AG20443 (cell line): ENCODE measurements around the gene PHOSPHO1.
"Not testable (repeated sequence)": the region's sequence is repeated elsewhere in the genome, so short reads cannot be mapped to it uniquely, and the experiment has no call there.

ENCODE experiments used
- DNase-seq: peaks from one replicate; pipeline ENCODE4 v3.0.0; 2012; ENCODE audit warnings: low spot score, mixed read lengths

PHOSPHO1 gene

DNA sequence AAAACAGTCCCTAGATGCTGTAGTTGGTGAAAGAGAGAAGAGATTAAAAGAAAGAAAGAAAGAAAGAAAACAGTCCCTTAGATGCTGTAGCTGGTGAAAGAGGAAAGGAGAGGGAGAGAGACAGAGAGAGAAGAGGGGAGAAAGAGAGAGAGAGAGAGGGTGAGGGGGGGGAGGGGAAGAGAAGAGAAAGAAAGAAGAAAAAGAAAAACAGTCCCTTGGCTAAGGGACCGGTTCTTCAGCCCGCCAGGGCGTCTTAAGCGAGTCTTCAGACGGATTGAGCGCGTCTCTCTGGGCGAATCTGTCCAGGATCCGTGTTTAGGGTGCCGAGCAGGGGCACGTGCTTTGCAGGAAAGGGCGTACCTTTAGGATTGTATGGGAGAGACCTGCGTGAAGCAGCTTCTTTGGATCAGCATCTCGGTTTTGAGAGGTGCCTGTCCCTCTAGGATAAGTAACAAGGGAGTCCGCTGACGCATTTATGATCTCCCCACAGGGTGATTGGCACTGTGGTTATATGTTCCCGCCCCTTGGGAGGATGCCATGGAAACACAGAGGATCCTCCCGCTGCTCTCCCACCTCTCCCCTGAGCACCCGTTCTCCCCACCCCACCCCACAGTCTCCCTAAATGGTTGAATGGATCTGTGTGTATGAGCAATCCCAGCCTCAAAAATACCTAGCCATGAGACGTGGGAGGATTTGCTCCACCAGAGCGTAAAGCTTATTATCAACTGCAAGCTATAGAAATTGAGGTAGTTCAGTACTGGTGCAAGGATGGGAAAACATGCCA is 36.9 kb downstream of the PHOSPHO1 start:
- DNase-seq, result peak; percentile 47

DNA sequence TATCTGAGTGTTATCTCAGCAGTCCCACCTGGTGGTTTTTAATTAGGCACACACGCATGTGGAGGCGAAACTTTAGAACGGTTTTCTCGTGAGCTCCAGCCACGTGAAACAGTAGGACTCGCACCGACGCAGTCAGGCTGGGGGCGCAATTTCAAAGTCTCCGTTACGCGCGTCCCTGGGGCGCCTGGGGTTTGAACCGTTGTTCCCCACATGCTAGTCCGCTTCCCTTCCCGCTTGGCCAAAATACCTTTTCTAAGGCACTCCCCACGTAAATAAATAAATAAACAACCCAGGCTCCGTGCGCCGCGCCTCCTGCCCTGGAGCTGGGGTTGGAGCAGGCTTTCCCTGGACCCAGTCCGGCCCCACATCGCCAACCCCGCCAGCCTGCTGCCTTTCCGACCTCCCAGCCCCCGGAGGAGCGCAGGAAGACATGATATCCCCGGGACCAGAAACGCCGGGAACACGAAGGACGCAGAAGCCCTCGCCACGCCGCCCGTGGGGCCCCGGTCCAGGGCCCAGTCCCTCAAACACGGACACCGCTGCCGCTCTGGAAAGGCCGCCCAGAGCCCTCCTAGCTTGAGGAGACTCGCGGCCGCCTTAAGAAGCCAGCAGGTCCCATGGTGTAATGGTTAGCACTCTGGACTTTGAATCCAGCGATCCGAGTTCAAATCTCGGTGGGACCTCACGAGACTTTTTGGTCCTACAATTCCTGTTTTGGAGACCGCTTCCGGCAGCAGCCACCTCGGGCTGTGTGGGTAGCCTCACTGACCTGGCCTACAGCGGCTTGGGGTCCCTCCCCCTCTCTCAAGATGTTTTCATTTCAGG is 38.5 kb downstream of the PHOSPHO1 start:
- DNase-seq, result peak; percentile 68

DNA sequence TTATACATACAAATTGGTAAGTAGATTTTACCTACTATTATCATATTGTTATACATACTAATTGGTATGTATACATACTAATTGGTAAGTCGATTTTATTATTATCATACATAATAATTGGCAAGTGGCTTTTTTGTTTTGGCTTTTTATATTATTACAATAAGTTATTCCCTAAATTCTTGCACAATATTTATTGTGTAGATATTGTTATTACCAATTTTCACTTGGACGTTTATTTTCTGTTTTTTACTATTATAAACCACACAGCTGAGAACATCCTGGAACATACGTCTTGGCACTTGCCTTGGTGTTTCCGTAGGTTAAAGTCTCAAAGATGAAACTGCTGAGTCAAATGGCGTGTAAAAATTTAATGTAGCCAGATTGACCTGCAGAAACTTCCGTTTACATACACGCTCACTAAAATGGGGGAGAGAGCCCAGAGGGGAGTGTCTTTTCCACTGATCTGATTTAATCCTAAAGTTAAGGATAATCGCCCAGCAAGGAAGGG is 39.1 kb downstream of the PHOSPHO1 start:
- DNase-seq, result no peak

DNA sequence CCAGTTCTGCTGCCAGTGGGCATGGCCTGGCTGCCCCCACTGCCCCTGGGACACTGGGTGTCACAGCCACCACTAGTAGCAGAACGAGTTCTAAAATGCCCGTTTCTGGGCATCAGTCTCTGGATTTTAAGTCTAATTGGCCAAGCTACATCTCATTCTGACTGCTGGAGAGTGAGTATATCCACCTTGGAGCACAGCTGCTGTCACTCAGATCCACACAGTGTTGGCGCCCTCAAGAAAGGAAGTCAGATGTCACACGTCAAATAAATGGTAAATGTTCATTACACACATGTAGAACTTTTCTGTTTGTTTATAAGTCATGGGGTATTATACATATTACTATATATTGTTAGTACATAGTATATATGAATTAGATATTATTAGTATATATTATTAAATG is 39.7 kb downstream of the PHOSPHO1 start:
- DNase-seq, result no peak

DNA sequence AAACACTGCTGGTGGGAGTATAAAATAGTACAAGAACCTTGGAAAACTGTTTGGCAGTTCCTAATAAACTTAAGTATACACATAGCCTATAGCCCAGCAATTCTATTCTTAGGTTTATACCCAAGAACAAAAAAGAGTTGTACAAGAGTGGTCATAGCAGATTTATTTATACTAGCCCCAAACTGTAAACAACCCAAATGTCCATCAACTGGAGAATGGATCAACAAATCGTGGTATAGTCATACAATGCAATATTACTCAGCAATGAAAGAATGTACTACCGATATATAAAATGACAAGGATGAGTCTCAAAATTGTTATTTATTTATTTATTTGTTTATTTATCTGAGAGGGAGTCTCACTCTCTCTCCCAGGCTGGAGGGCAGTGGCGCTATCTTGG is 43.3 kb downstream of the PHOSPHO1 start:
- no peak for DNase-seq

DNA sequence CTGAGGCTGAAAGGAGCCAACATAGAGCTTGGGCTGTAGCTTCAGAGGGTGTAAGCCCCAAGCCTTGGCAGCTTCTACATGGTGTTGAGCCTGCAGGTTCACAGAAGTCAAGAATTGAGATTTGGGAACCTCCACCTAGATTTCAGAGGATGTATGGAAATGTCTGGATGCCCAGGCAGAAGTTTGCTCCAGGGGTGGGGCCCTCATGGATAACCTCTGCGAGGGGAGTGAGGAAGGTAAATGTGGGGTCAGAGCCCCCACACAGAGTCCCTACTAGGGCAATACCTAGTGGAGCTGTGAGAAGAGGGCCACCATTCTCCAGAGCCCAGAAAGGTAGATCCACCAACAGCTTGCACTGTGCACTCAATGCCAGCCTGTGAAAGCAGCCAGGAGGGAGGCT is 45.2 kb downstream of the PHOSPHO1 start:
- not testable (repeated sequence) for DNase-seq

DNA sequence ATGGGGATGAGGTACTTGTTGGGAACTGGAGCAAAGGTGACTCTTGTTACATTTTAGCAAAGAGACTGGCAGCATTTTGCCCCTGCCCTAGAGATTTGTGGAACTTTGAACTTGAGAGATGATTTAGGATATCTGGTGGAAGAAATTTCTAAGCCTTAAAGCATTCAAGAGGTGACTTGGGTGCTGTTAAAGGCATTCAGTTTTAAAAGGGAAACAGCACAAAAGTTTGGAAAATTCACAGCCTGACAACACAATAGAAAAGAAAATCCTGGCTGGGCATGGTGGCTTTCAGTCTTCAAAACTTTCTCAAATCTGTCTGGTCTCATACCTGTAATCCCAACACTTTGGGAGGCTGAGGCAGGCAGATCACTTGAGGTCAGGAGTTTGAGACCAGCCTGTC is 46.1 kb downstream of the PHOSPHO1 start:
- DNase-seq, result not testable (repeated sequence)

DNA sequence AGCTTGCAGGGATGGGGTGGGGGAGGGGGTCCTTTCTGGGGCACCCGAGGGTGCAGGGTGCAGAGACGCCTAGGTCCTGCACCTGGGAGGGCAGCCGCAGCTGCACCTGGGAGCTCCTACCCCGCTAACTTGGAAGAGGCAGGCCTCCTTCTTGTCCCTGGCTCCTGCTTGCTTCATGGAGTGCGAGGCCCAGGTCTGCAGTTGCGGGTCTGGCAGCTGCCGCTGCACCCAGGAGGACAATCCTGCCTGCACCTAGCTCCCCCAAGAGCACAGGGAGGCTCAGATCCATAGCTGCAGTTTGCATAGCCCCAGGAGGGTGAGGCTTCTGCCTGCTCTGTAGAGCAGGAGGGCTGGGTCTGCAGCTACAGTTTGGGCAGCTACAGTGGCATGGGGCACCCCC is 46.8 kb downstream of the PHOSPHO1 start:
- DNase-seq, result no peak

DNA sequence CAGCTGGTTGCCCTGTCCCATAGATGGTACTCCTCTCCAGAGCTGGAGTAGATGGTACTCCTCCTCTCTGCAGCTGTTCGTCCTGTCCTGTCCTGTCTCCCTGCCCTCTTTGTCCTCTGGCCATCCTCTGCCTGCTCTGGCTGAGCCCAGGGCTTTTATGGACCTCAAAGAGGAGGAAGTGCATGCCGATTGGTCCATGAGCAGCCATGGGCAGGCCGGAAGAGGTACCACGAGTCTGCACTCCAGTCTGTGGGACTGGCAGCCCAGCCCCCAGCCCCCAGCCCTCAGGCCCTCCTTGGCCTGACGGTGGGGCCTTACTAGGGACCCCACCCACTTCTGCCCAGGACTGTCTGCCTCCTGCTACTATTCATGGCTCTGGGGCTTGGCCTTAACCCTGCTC is 47.2 kb downstream of the PHOSPHO1 start:
- no peak for DNase-seq

DNA sequence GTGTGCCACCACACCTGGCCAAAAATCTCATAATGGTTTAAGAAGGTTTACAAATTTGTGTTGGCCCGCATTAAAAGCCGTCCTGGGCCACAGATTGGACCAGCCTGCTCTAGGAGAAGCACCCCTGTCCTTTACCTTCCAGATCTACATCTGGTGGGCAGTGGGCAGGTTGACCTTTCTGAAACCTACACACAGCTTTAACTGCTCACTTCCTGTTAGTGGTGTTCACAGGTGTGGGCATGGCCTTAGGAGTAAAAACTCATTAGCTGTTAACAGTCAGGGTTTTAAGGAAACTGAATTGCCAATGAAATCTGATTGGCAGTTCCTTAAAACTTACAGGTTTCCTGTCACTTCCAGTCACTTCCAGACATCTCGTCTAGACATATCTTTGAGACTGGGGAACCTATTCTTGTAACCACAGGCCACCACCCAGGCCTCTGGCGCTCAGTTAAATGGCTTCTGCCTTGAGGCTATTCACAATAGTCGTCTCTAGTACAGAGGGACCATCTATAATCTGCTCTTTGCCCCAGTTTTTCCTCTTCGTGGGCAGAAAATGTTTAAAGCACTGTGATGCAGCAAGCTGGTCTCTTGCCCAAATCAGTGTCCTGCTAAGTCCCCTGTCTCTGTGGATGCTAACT is 49.5 kb downstream of the PHOSPHO1 start:
- no peak for DNase-seq

DNA sequence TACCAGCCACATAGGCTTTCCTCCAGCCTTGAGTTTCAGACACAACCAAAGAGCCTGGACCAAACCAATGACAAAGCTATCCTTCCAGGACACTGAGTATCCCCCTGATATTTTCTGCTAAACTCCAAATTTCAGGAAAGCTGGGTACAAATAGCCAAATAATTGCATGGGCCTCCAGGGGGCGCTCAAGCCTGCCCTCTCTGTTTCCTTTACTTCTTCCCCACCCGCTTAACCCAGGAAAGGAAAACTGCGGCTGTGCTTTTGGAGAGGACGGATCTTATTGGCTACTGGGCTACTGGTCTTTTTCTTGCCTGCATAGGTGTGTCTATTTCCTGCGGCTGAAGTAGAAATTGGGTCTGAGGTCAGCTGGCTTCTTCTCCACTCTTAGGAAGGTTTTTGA is 50.3 kb downstream of the PHOSPHO1 start:
- DNase-seq, result peak; percentile 83

DNA sequence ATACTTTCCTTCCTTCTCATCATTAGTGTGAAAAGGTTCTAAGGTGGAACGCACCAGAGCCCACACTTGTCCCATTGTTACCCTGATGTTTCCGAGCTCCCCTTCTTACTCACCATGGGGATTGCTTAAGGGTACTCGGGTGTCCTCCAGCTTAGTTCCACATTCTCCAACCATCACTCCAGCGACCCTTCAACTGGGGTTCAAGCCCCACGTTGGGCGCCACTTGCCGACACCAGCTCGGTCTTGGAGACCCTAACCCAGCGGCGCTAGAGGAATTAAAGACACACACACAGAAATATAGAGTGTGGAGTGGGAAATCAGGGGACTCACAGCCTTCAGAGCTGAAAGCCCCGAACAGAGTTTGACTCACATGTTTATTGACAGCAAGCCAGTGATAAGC is 54.6 kb downstream of the PHOSPHO1 start:
- DNase-seq, result not testable (repeated sequence)
